GM23338 (cell line): ENCODE measurements around the gene CEP192. TPM values are rescaled to one million over a fixed set of nuclear protein-coding genes. Genes with fewer than 3 reads are reported as not detected.

Source experiments
- ATAC-seq: fragments of 200-7000 bp; cut with Tn5 transposase; 3 replicates; pipeline ENCODE4 v1.9.1; 2020
- DNase-seq: peaks from one replicate; pipeline ENCODE4 v3.0.0-alpha.2; 2015; ENCODE audit warnings: low spot score
- H2AFZ ChIP-seq: fragments of 200-600 bp; sonication (generic); 2 replicates; pipeline ENCODE4 v1.8.0; 2016; ENCODE audit warnings: antibody characterized with exemption, mild to moderate bottlenecking, moderate library complexity
- H3F3A ChIP-seq: fragments of 200-600 bp; sonication (generic); replicated peaks from 2 replicates; pipeline ENCODE4 v1.8.0; 2017; ENCODE audit warnings: antibody characterized with exemption, mixed run types, low read depth
- H3K27ac ChIP-seq: fragments of 200-600 bp; sonication (generic); 2 replicates; pipeline ENCODE4 v1.6.1; 2016; ENCODE audit warnings: low read depth
- H3K27me3 ChIP-seq: fragments of 200-600 bp; sonication (generic); 2 replicates; pipeline ENCODE4 v1.8.0; 2016; ENCODE audit warnings: mild to moderate bottlenecking, mixed run types, moderate library complexity; ENCODE audit not compliant: insufficient read depth
- H3K36me3 ChIP-seq: fragments of 200-600 bp; sonication (generic); 2 replicates; pipeline ENCODE4 v1.8.0; 2016; ENCODE audit warnings: mild to moderate bottlenecking; ENCODE audit not compliant: insufficient read depth
- H3K4me1 ChIP-seq: fragments of 200-600 bp; sonication (generic); 2 replicates; pipeline ENCODE4 v1.8.0; 2016; ENCODE audit warnings: mild to moderate bottlenecking, moderate library complexity; ENCODE audit not compliant: insufficient read depth
- H3K4me2 ChIP-seq: fragments of 200-600 bp; sonication (generic); 2 replicates; pipeline ENCODE4 v1.7.1; 2017; ENCODE audit warnings: mixed run types
- H3K4me3 ChIP-seq: fragments of 200-600 bp; sonication (generic); 2 replicates; pipeline ENCODE4 v1.6.1; 2016; ENCODE audit warnings: mixed run types
- H3K79me2 ChIP-seq: fragments of 200-600 bp; sonication (generic); replicated peaks from 2 replicates; pipeline ENCODE4 v1.8.0; 2017; ENCODE audit warnings: mild to moderate bottlenecking; ENCODE audit not compliant: insufficient read depth
- H3K9me2 ChIP-seq: fragments of 200-600 bp; sonication (generic); 2 replicates; pipeline ENCODE4 v1.8.0; 2017; ENCODE audit not compliant: insufficient read depth
- H4K20me1 ChIP-seq: fragments of 200-600 bp; sonication (generic); replicated peaks from 2 replicates; pipeline ENCODE4 v1.8.0; 2017; ENCODE audit warnings: mild to moderate bottlenecking; ENCODE audit not compliant: insufficient read depth
- H3K27ac Mint-ChIP-seq: 2 replicates; pipeline ENCODE4 v1.8.0; 2020; ENCODE audit warnings: inconsistent platforms, mild to moderate bottlenecking, moderate library complexity, mixed read lengths
- H3K27me3 Mint-ChIP-seq: 3 replicates; pipeline ENCODE4 v1.8.0; 2022; ENCODE audit warnings: low read depth, mild to moderate bottlenecking, moderate library complexity, mixed read lengths, inconsistent platforms; ENCODE audit not compliant: insufficient read depth, poor library complexity
- H3K36me3 Mint-ChIP-seq: 3 replicates; pipeline ENCODE4 v1.8.0; 2021; ENCODE audit warnings: low read depth, mild to moderate bottlenecking, inconsistent platforms, moderate library complexity, mixed read lengths
- H3K4me1 Mint-ChIP-seq: 3 replicates; pipeline ENCODE4 v1.8.0; 2020; ENCODE audit warnings: mild to moderate bottlenecking, inconsistent platforms, mixed read lengths
- H3K4me3 Mint-ChIP-seq: 3 replicates; pipeline ENCODE4 v1.8.0; 2021; ENCODE audit warnings: moderate library complexity, mild to moderate bottlenecking, inconsistent platforms, mixed read lengths
- H3K9me3 Mint-ChIP-seq: 3 replicates; pipeline ENCODE4 v1.8.0; 2020; ENCODE audit warnings: moderate library complexity, mild to moderate bottlenecking, inconsistent platforms, mixed read lengths
- CREB1 ChIP-seq: fragments of 250-450 bp; sonication (Bioruptor Pico); IDR thresholded peaks from 2 replicates; pipeline ENCODE4 v1.5.0; 2020; ENCODE audit warnings: low read depth, mild to moderate bottlenecking, moderate library complexity
- EZH2 ChIP-seq: fragments of 200-600 bp; sonication (generic); IDR thresholded peaks from one replicate; pipeline ENCODE4 v1.8.0; 2017; ENCODE audit warnings: antibody characterized with exemption, mild to moderate bottlenecking, low read depth; ENCODE audit not compliant: unreplicated experiment
- EZH2phosphoT487 ChIP-seq: fragments of 200-600 bp; sonication (generic); IDR thresholded peaks from one replicate; pipeline ENCODE4 v1.8.1; 2018; ENCODE audit warnings: antibody characterized with exemption; ENCODE audit not compliant: unreplicated experiment
- JUNB ChIP-seq: IDR thresholded peaks from one replicate; pipeline ENCODE4 v1.6.1; 2016; ENCODE audit warnings: antibody characterized with exemption; ENCODE audit not compliant: unreplicated experiment
- NANOG ChIP-seq: IDR thresholded peaks from 2 replicates; pipeline ENCODE4 v1.6.1; 2016; ENCODE audit warnings: antibody characterized with exemption, borderline replicate concordance
- POLR2AphosphoS5 ChIP-seq: IDR thresholded peaks from 2 replicates; pipeline ENCODE4 v1.6.1; 2016; ENCODE audit warnings: antibody characterized with exemption, low read depth
- STAT1 ChIP-seq: IDR thresholded peaks from one replicate; pipeline ENCODE4 v1.6.1; 2016; ENCODE audit warnings: antibody characterized with exemption; ENCODE audit not compliant: unreplicated experiment
- ZNF114 ChIP-seq: fragments of 250-450 bp; sonication (Bioruptor Pico); IDR thresholded peaks from 2 replicates; pipeline ENCODE4 v1.5.0; 2020; ENCODE audit warnings: mild to moderate bottlenecking, moderate library complexity
- ZNF331 ChIP-seq: fragments of 250-450 bp; sonication (Bioruptor Pico); IDR thresholded peaks from 2 replicates; pipeline ENCODE4 v1.5.0; 2020; ENCODE audit warnings: low read depth, mild to moderate bottlenecking, moderate library complexity
- polyA plus RNA-seq: library from polyadenylated mRNA; unstranded; fragments of >200 nt; fragmentation: Nextera tagmentation; extraction: Ambion mirVana; gene quantifications from 2 replicates; pipeline ENCODE4 v1.2.1, GENCODE V29; 2016
- total RNA-seq: library from RNA; depleted of rRNA; stranded (reverse); fragments of >200 nt; shearing (Covaris generic); gene quantifications from 2 replicates; pipeline ENCODE4 v1.2.3, GENCODE V29; 2014
- TF ChIP-seq, protein P1 (sequence below): IDR thresholded peaks from 2 replicates; pipeline ENCODE4 v1.6.1; 2016; ENCODE audit warnings: antibody characterized with exemption
- TF ChIP-seq, protein P2 (sequence below): IDR thresholded peaks from one replicate; pipeline ENCODE4 v1.6.1; 2018; ENCODE audit warnings: antibody characterized with exemption; ENCODE audit not compliant: unreplicated experiment
- TF ChIP-seq, protein P3 (sequence below): fragments of 250-450 bp; sonication (Bioruptor Pico); IDR thresholded peaks from 2 replicates; pipeline ENCODE4 v1.5.0; 2020; ENCODE audit warnings: mild to moderate bottlenecking, moderate library complexity
- TF ChIP-seq, protein P4 (sequence below), 2 experiments: fragments of 200-600 bp in 1 of 2; sonication (generic) in 1 of 2; conservative IDR thresholded peaks; 2 replicates each; pipeline versions ENCODE4 v1.5.1 to v1.6.1; 2016 to 2017; ENCODE audit warnings: antibody characterized with exemption in 2 of 2, low read depth in 2 of 2, mild to moderate bottlenecking in 2 of 2, moderate library complexity in 1 of 2

CEP192 gene
- total and polyA plus RNA-seq, 2 experiments from 2014 or later: 15.2 to 30.6 TPM

DNA sequence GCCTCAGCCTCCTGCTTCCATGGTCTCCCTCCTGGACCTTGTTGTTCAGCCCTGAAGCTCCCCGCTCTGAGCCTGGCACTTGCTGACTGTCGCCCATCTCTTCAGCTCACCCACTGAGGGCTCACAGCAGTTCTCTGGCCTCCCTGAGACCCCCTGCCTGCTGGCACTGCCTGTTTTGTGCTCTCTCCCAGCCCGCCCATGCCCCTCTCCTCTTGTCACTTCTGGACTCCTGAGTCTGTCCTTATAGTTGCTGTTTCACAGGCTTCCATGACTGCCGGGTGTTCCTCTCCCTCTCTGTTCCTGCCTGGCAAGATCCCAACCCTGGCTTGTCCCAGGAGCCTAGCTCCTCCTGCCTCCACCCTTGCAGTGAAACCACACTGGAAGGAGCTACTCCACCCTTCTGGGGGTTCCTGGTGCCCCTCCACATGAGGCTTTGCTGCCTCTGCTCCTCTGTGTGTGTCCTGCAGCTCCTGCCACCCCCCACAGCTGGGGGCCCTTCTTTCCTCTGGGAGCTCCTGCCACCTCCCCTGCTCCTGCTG lies 110.6 kb downstream of the CEP192 start:
- TF ChIP-seq POLR2AphosphoS5: no peak
- TF ChIP-seq ZNF331 (CRISPR knock-in tag): no peak
- TF ChIP-seq, protein P1, sequence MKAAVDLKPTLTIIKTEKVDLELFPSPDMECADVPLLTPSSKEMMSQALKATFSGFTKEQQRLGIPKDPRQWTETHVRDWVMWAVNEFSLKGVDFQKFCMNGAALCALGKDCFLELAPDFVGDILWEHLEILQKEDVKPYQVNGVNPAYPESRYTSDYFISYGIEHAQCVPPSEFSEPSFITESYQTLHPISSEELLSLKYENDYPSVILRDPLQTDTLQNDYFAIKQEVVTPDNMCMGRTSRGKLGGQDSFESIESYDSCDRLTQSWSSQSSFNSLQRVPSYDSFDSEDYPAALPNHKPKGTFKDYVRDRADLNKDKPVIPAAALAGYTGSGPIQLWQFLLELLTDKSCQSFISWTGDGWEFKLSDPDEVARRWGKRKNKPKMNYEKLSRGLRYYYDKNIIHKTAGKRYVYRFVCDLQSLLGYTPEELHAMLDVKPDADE: no peak
- no peak for TF ChIP-seq ZNF114 (CRISPR knock-in tag)
- no peak for TF ChIP-seq STAT1
- TF ChIP-seq, protein P2, sequence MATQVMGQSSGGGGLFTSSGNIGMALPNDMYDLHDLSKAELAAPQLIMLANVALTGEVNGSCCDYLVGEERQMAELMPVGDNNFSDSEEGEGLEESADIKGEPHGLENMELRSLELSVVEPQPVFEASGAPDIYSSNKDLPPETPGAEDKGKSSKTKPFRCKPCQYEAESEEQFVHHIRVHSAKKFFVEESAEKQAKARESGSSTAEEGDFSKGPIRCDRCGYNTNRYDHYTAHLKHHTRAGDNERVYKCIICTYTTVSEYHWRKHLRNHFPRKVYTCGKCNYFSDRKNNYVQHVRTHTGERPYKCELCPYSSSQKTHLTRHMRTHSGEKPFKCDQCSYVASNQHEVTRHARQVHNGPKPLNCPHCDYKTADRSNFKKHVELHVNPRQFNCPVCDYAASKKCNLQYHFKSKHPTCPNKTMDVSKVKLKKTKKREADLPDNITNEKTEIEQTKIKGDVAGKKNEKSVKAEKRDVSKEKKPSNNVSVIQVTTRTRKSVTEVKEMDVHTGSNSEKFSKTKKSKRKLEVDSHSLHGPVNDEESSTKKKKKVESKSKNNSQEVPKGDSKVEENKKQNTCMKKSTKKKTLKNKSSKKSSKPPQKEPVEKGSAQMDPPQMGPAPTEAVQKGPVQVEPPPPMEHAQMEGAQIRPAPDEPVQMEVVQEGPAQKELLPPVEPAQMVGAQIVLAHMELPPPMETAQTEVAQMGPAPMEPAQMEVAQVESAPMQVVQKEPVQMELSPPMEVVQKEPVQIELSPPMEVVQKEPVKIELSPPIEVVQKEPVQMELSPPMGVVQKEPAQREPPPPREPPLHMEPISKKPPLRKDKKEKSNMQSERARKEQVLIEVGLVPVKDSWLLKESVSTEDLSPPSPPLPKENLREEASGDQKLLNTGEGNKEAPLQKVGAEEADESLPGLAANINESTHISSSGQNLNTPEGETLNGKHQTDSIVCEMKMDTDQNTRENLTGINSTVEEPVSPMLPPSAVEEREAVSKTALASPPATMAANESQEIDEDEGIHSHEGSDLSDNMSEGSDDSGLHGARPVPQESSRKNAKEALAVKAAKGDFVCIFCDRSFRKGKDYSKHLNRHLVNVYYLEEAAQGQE: no peak
- no peak for TF ChIP-seq EZH2
- TF ChIP-seq, protein P3, sequence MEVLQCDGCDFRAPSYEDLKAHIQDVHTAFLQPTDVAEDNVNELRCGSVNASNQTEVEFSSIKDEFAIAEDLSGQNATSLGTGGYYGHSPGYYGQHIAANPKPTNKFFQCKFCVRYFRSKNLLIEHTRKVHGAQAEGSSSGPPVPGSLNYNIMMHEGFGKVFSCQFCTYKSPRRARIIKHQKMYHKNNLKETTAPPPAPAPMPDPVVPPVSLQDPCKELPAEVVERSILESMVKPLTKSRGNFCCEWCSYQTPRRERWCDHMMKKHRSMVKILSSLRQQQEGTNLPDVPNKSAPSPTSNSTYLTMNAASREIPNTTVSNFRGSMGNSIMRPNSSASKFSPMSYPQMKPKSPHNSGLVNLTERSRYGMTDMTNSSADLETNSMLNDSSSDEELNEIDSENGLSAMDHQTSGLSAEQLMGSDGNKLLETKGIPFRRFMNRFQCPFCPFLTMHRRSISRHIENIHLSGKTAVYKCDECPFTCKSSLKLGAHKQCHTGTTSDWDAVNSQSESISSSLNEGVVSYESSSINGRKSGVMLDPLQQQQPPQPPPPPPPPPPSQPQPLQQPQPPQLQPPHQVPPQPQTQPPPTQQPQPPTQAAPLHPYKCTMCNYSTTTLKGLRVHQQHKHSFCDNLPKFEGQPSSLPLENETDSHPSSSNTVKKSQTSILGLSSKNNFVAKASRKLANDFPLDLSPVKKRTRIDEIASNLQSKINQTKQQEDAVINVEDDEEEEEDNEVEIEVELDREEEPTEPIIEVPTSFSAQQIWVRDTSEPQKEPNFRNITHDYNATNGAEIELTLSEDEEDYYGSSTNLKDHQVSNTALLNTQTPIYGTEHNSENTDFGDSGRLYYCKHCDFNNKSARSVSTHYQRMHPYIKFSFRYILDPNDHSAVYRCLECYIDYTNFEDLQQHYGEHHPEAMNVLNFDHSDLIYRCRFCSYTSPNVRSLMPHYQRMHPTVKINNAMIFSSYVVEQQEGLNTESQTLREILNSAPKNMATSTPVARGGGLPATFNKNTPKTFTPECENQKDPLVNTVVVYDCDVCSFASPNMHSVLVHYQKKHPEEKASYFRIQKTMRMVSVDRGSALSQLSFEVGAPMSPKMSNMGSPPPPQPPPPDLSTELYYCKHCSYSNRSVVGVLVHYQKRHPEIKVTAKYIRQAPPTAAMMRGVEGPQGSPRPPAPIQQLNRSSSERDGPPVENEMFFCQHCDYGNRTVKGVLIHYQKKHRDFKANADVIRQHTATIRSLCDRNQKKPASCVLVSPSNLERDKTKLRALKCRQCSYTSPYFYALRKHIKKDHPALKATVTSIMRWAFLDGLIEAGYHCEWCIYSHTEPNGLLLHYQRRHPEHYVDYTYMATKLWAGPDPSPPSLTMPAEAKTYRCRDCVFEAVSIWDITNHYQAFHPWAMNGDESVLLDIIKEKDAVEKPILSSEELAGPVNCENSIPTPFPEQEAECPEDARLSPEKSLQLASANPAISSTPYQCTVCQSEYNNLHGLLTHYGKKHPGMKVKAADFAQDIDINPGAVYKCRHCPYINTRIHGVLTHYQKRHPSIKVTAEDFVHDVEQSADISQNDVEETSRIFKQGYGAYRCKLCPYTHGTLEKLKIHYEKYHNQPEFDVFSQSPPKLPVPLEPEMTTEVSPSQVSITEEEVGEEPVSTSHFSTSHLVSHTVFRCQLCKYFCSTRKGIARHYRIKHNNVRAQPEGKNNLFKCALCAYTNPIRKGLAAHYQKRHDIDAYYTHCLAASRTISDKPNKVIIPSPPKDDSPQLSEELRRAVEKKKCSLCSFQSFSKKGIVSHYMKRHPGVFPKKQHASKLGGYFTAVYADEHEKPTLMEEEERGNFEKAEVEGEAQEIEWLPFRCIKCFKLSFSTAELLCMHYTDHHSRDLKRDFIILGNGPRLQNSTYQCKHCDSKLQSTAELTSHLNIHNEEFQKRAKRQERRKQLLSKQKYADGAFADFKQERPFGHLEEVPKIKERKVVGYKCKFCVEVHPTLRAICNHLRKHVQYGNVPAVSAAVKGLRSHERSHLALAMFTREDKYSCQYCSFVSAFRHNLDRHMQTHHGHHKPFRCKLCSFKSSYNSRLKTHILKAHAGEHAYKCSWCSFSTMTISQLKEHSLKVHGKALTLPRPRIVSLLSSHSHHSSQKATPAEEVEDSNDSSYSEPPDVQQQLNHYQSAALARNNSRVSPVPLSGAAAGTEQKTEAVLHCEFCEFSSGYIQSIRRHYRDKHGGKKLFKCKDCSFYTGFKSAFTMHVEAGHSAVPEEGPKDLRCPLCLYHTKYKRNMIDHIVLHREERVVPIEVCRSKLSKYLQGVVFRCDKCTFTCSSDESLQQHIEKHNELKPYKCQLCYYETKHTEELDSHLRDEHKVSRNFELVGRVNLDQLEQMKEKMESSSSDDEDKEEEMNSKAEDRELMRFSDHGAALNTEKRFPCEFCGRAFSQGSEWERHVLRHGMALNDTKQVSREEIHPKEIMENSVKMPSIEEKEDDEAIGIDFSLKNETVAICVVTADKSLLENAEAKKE (CRISPR knock-in tag): no peak
- no peak for TF ChIP-seq JUNB
- TF ChIP-seq CREB1 (CRISPR knock-in tag): no peak
- TF ChIP-seq NANOG: no peak
- TF ChIP-seq, protein P4, sequence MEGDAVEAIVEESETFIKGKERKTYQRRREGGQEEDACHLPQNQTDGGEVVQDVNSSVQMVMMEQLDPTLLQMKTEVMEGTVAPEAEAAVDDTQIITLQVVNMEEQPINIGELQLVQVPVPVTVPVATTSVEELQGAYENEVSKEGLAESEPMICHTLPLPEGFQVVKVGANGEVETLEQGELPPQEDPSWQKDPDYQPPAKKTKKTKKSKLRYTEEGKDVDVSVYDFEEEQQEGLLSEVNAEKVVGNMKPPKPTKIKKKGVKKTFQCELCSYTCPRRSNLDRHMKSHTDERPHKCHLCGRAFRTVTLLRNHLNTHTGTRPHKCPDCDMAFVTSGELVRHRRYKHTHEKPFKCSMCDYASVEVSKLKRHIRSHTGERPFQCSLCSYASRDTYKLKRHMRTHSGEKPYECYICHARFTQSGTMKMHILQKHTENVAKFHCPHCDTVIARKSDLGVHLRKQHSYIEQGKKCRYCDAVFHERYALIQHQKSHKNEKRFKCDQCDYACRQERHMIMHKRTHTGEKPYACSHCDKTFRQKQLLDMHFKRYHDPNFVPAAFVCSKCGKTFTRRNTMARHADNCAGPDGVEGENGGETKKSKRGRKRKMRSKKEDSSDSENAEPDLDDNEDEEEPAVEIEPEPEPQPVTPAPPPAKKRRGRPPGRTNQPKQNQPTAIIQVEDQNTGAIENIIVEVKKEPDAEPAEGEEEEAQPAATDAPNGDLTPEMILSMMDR (conservative IDR thresholded peaks at IDR 0.05; ENCODE audit: low read depth in 2 of 2): no peak
- no peak for TF ChIP-seq EZH2phosphoT487
- no peaks in the 10 kb centered on the region for H3K27me3 ChIP-seq
- H3K4me3 Mint-ChIP-seq: no peak overlapping the region
- H3K27ac ChIP-seq: no peak overlapping the region
- no peaks in the 10 kb centered on the region; the same call in 1 of the 2 replicates for H4K20me1 ChIP-seq
- peaks cover 5% of the 10 kb centered on the region; the same call in 2 of the 3 replicates for H3K9me3 Mint-ChIP-seq
- no peaks in the 10 kb centered on the region for H3K27me3 Mint-ChIP-seq
- H3K4me3 ChIP-seq: no peak overlapping the region
- no peaks in the 10 kb centered on the region for H3K79me2 ChIP-seq
- ATAC-seq: no peak
- H3K4me1 Mint-ChIP-seq: no peaks in the 10 kb centered on the region
- H3K36me3 Mint-ChIP-seq: peaks cover 93% of the 10 kb centered on the region
- H3K36me3 ChIP-seq: peaks cover 36% of the 10 kb centered on the region
- H3F3A ChIP-seq: no peaks in the 10 kb centered on the region
- no peaks in the 10 kb centered on the region for H3K4me1 ChIP-seq
- no peaks in the 10 kb centered on the region for H3K9me2 ChIP-seq
- no peak overlapping the region for H2AFZ ChIP-seq
- no peak overlapping the region for H3K27ac Mint-ChIP-seq
- DNase-seq: no peak
- no peak overlapping the region for H3K4me2 ChIP-seq
